Limb (tissue), 2 donors: ENCODE results near the gene ERVV-1.
"Not testable (repeated sequence)": the region's sequence is repeated elsewhere in the genome, so short reads cannot be mapped to it uniquely, and the experiment has no call there.

Source experiments
- DNase-seq, 2 donors: peaks; one replicate each; pipeline ENCODE4 v3.0.0-alpha.2; 2016; ENCODE audit errors: extremely low spot score in 2 of 2

The ERVV-1 gene, protein sequence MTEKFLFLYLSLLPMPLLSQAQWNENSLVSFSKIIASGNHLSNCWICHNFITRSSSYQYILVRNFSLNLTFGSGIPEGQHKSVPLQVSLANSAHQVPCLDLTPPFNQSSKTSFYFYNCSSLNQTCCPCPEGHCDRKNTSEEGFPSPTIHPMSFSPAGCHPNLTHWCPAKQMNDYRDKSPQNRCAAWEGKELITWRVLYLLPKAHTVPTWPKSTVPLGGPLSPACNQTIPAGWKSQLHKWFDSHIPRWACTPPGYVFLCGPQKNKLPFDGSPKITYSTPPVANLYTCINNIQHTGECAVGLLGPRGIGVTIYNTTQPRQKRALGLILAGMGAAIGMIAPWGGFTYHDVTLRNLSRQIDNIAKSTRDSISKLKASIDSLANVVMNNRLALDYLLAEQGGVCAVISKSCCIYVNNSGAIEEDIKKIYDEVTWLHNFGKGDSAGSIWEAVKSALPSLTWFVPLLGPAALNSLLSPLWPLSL

DNA sequence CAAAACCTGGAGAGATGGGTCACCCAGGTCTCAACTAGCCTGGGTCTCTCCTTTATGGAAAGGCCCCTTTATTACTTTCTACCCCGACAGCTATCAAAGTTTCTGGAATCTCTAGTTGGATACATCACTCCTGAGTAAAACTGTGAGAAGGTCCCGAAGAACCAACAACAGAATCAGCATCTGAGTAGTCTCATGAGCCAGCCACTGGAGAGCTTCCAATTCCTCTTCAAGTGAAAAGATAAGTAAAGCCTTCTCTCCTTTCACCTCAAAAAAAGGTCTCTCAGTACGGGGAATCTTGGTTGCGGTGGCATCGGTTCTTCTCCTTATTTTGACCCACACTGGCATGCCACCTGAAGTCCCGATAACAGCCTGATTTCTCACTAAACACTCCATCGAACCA lies at the start of gene ERVV-1:
ERVV-1 (plus strand) TSS at position 301 of the 400 bp plus-strand sequence. CDS start 170 bp downstream, outside the sequence.
- DNase-seq: no peak

- DNase-seq: no peak
These were observed 45.9 kb upstream of the ERVV-1 start for GRCh38 chr19:52967772-52968171.

GRCh38 chr19:52981329-52981728 lies 32.4 kb upstream of the ERVV-1 start:
- DNase-seq: no peak

GRCh38 chr19:52983167-52983566 lies 30.6 kb upstream of the ERVV-1 start:
- DNase-seq: not testable (repeated sequence)

- no peak for DNase-seq
These were observed 26.5 kb upstream of the ERVV-1 start for GRCh38 chr19:52987221-52987620.

DNA sequence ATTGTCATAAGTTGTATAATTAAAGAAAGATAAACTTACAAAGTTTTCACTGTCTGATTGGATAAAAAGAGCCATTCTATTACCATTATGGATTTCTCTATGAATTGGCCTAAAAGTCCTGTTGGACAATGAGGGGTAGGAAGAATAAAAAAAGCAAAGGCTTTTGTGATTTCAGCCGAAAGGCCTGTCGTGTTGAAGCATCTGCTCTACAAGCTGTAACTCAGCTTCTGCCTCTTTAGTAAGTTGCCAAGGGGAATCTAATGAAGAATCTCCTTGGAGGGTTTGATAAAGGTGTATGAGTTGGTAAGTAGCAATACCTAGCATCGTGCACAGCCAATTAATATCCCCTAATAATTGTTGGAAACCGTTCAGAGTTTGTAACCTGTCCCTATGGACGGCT lies 25.2 kb upstream of the ERVV-1 start:
- no peak for DNase-seq

GRCh38 chr19:52990759-52991418 lies 22.8 kb upstream of the ERVV-1 start:
- DNase-seq: no peak

DNA sequence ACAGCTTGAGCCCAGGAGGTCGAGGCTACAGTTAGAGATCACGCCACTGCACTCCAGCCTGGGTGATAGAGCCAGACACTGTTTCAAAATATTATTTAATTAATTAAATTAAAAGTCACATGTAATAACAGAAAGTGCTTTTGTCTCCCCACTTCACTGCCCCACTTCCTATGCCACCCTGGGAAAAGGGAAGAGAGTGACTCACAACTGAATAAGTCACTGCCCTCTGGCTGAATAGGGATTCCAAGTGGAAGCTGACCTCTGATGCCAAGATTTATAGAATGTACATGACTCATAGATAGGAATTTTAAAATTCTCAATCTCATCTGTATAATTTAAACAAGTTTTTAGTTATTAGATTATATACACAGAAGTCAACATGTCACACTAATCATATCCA lies 22.2 kb upstream of the ERVV-1 start:
- no peak for DNase-seq

DNA sequence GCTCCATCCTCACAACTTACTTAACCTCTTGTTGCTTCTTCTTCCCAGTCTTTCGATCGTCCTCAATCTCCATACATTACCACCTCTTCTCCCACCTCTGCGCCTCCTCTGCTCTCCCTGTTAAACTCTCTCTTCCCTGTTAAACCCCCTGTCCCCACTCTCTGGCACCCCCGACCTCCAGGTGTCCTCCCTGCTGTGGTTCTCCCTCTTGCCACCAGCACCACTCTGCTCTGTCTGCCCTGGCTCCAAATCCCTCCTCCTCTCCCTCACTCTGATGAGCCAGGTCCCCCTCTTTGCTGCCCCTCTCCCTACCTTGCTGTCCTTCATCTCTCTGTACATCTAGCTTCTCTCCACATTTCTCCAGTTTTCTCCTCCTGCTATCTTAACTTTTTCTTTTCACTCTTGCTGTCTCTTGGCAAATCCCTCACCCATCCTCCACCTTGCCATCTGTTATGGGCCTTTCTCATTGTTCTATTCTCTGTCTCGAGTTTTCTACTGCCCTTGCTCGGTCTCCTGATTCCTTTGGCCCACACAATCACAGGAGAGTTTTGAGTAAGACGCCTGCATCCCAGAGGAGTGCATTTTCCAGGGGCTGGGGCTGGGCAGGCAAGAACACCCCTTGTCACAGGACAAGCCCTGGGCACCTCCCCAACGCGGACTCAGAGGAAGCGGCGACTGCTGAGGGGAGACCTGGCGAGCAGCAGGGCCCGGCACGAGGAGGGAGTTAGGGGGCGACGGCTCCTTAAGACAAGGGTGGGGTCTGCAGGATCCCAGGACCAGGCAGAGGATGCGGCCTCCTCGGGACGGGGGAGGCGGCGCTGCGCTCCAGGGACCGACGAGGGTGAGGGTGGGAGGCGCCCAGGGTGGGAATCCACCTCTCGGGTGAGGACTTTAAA lies 21.4 kb upstream of the ERVV-1 start:
- DNase-seq: peak in 1 of 2 donors; percentile 39

DNA sequence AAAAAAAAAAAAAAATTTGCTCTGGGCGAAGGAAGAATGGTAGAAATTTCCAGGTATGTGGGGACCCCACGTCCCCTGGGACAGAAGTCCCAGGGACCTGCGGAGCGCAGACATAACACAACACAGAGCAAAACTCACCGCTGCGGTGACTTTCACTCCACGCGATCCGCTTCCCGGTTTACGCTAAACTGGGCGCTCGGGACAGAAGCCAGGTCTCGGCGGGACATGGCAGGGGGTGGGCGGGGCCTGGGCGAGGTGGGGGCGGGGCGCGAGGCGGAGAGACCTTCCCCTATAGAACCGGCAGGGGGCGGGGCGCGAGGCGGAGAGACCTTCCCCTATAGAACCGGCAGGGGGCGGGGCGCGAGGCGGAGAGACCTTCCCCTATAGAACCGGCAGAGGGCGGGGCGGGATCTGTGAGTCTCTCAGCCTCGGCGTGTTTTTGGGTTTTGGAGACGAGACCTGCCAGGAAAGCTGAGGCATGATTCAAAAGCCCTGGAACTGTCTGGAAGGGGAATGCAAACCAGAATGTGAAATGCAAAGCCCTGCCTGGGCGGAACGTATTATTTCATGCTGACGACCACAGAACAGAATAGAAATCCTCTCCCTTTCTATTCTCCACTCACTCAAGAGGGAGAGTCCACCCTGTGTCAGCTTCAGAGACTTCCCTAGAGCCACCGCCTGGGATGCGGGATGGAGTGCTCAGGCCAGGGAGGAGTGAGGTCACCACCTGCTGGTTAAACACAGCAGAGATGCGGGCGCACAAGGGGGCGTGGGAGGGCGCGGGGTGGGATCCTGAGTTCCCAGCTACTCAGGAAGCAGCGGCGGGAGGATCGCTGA lies 20.2 kb upstream of the ERVV-1 start:
- peak; percentile 77 to 86 for DNase-seq

- DNase-seq: no peak
These were observed 18.0 kb upstream of the ERVV-1 start for GRCh38 chr19:52995711-52996110.

DNA sequence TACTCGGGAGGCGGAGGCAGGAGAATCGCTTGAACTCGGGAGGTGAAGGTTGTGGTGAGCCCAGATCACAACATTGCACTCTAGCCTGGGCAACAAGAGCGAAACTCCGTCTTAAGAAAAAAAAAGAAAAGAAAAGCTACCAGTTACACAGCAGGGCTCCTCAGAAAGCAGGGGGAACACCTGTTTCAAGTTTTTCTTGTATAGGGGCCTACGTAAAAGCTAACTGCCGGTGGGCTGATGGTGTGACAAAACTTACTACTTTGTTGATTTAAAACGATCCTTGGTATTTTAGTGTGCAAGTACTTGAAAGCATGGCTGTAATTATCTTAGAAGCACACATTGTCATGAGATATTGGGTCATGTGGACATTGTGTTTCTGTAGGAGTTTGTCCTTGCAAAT lies 15.7 kb upstream of the ERVV-1 start:
- DNase-seq: no peak

GRCh38 chr19:53002479-53002878 lies 11.2 kb upstream of the ERVV-1 start:
- DNase-seq: no peak

DNA sequence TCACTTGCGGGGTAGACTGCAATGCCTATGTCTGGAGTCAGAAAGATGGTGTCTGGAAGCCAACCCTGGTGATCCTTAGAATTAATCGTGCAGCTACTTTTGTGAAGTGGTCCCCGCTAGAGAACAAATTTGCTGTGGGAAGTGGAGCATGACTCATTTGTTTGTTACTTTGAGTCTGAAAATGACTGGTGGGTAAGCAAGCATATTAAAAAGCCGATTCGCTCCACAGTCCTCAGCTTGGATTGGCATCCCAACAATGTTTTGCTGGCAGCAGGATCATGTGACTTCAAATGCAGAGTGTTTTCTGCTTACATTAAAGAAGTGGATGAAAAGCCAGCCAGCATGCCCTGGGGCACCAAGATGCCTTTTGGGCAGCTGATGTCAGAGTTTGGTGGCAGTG lies 9.5 kb upstream of the ERVV-1 start:
- DNase-seq: no peak

DNA sequence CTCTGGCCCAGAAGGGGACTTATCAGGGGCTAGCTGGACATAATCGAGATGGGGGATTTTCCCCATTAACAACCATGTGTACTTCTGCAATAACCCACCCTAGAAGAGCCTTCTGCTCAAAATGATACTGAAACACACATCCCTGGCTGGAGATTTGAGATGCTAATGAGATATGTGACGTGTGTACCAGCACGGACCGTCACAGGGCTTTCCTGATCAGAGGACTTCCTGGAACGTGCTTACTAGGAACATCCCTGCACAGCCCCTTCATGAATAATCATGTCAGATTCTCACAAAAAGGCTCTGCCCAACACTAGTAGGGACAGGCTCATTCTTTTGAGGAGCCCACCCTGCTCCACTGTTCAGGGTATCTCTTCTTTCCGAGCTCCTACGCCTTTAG lies 6.5 kb upstream of the ERVV-1 start:
- no peak for DNase-seq

GRCh38 chr19:53007606-53008005 lies 6.1 kb upstream of the ERVV-1 start:
- no peak for DNase-seq

GRCh38 chr19:53008061-53008778 lies 5.5 kb upstream of the ERVV-1 start:
- DNase-seq: no peak

DNA sequence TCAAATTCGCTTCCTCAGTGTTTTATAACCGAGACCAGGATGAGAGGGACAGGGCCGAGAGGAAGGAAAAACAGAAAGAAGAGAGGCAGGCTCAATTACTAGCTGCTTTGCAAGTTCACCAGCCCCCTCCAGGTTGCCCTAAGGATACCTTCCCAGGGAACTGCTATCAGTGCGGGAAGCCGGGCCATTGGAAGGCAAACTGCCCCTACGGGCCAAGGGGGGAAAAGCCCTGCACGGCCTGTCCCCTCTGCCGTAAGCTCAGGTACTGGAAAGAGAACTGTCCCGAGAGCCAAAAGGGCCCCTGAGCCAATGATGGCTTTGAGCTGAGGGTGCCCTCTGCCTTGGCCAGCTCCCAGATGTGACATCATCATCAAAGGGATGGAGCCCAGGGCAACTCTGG lies 3.2 kb upstream of the ERVV-1 start:
- DNase-seq: no peak

DNA sequence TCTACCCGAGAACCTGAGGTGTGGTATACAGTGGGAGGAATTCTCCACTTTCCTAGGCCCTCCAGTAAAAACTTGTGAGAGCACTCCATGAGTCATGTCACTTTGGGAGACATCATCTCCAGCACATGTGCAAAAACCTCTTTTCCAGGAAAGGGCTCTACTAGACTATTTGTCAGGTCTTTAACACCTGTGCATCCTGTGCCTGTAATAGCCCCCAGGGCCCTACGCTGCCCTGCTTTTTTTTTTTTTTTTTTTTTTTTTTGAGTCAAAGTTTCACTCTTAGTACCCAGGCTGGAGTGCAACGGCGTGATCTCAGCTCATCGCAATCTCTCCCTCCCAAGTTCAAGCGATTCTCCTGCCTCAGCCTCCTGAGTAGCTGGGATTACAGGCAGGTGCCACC lies 1.7 kb upstream of the ERVV-1 start:
- DNase-seq: no peak

GRCh38 chr19:53015159-53015558 lies 1.4 kb downstream of the ERVV-1 start:
- no peak for DNase-seq
